Neural progenitor cell (in vitro differentiated cells): ENCODE results near the gene COMMD1.

Experiments
- EZH2 ChIP-seq: fragments of 200-600 bp; sonication (generic); IDR thresholded peaks from 2 replicates; pipeline ENCODE4 v1.6.1; 2017; ENCODE audit warnings: antibody characterized with exemption, mild to moderate bottlenecking, moderate library complexity
- TF ChIP-seq, protein P1 (sequence below): fragments of 200-600 bp; sonication (generic); IDR thresholded peaks from 2 replicates; pipeline ENCODE4 v1.5.1; 2017; ENCODE audit warnings: antibody characterized with exemption, mild to moderate bottlenecking

DNA sequence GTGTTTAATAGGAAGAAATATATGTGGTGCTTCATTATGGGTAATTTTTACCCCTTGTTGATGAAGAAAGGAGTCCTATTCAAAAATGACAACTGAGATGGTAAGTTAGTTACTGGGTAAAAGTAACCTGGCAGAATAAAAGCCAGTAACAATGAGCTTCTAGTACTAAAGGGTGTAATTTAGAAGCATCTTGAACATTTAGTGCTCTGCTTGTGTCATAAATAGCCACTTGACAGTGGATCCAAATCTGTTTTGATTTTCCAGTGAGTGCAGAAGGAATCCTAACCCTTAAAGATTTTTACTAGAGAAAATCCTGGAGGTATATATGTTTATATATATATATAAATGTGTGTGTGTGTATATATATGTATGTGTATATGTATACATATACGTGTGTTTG, 15.1 kb downstream of the COMMD1 start:
- TF ChIP-seq, protein P1, sequence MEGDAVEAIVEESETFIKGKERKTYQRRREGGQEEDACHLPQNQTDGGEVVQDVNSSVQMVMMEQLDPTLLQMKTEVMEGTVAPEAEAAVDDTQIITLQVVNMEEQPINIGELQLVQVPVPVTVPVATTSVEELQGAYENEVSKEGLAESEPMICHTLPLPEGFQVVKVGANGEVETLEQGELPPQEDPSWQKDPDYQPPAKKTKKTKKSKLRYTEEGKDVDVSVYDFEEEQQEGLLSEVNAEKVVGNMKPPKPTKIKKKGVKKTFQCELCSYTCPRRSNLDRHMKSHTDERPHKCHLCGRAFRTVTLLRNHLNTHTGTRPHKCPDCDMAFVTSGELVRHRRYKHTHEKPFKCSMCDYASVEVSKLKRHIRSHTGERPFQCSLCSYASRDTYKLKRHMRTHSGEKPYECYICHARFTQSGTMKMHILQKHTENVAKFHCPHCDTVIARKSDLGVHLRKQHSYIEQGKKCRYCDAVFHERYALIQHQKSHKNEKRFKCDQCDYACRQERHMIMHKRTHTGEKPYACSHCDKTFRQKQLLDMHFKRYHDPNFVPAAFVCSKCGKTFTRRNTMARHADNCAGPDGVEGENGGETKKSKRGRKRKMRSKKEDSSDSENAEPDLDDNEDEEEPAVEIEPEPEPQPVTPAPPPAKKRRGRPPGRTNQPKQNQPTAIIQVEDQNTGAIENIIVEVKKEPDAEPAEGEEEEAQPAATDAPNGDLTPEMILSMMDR: no peak
- no peak for TF ChIP-seq EZH2
